ENCODE results near the gene LCTL.

LCTL gene

DNA sequence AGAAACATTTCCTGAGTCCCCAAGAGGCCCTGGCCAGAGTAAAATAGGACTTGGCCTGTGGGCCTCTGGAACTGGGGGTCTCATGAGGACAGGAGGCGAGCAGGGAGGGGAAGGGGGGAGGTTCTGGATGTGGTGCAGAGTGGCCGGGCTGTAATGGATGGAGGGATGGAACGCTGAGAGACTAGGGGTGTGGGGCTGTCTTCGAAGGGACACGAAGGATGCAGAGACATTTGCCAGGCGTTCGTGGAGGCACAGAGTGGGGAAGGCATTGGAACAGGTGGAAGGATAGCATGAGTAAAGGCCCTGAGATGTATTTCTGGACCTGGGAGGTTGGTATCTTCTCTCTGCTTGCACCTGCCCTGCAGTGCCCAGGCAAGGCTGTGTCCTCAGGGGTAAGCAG lies 2.1 kb upstream of the LCTL start:
- no peak for TF ChIP-seq CTCF (IDR thresholded peaks at IDR 0.05; ENCODE audit: low read depth, low read length)
- H3K4me3 ChIP-seq (ENCODE audit: low read depth, low read length), result no peak overlapping the region
- in situ Hi-C loops (cut with HindIII; ENCODE audit: low sequenced_read_pairs), result no loop called here
- DNase-seq (ENCODE audit: low read depth, low spot score), result no peak

DNA sequence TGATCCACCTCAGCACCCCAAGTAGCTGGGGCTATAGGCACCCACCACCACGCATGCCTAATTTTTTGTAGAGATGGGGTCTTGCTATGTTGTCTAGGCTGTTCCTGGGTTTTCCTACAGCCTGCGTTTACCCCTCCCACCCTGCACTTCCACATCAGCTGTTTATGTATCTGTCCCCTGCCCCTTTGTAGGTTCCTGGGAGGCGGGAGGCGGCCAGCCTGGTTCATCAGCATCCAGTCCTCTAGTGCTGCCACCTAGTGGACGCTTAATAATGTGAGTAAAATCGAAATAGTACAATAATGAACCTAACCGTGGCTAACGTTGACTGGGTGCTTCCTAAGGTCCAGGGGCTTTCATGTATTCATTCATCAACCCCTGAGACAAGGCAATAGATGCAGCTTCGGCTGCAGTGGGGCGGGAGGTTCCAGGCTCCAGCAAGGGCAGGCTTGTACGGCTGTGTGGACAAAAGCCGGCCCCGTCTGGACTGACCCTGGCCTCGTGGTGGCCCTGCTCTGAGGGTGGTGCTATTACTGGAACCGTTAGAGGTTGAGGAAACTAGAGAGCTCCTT lies 1.2 kb upstream of the LCTL start:
- DNase-seq (ENCODE audit: low read depth, low spot score), result peak; percentile 78
- H3K4me3 ChIP-seq (ENCODE audit: low read depth, low read length), result no peak overlapping the region
- in situ Hi-C loops (cut with HindIII; ENCODE audit: low sequenced_read_pairs), result no loop called here
- peak; percentile 66 for TF ChIP-seq CTCF (IDR thresholded peaks at IDR 0.05; ENCODE audit: low read depth, low read length)

GRCh38 chr15:66565141-66565641 lies 607 bp downstream of the LCTL start:
- in situ Hi-C loops (cut with HindIII; ENCODE audit: low sequenced_read_pairs), result no loop called here
- no peak for TF ChIP-seq CTCF (IDR thresholded peaks at IDR 0.05; ENCODE audit: low read depth, low read length)
- DNase-seq (ENCODE audit: low read depth, low spot score), result no peak
- H3K4me3 ChIP-seq (ENCODE audit: low read depth, low read length), result peak overlapping the region; percentile 24

- no peak for TF ChIP-seq CTCF (IDR thresholded peaks at IDR 0.05; ENCODE audit: low read depth, low read length)
- in situ Hi-C loops (cut with HindIII; ENCODE audit: low sequenced_read_pairs), result no loop called here
- no peak for DNase-seq (ENCODE audit: low read depth, low spot score)
- H3K4me3 ChIP-seq (ENCODE audit: low read depth, low read length), result no peak overlapping the region
These were observed 1.4 kb downstream of the LCTL start for GRCh38 chr15:66564136-66565041.

- DNase-seq (ENCODE audit: low read depth, low spot score), result no peak
- TF ChIP-seq CTCF (IDR thresholded peaks at IDR 0.05; ENCODE audit: low read depth, low read length), result no peak
- no peak overlapping the region for H3K4me3 ChIP-seq (ENCODE audit: low read depth, low read length)
- in situ Hi-C loops (cut with HindIII; ENCODE audit: low sequenced_read_pairs), result no loop called here
These were observed 2.2 kb downstream of the LCTL start for GRCh38 chr15:66563566-66564110.

DNA sequence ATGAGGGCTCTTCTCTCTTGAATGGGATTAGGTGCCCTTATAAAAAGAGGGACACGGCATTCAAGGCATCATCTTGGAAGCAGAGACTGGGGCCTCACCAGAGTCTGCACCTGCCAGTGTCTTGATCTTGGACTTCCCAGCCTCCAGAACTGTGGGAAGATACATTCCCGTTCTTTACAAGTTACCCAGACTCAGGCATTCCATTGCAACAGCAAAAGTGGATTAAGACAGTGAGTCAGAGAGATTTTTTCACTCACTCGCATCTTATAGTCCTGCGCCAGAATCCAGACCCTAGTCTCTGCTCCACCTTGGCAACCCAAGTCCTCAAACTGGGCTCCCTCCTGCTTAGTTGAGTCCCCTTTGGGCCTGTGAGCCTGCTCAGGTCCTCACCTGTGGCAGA lies 2.7 kb downstream of the LCTL start:
- in situ Hi-C loops (cut with HindIII; ENCODE audit: low sequenced_read_pairs), result no loop called here
- no peak overlapping the region for H3K4me3 ChIP-seq (ENCODE audit: low read depth, low read length)
- DNase-seq (ENCODE audit: low read depth, low spot score), result no peak
- TF ChIP-seq CTCF (IDR thresholded peaks at IDR 0.05; ENCODE audit: low read depth, low read length), result no peak
